ENCODE results near the gene CFAP43. TPM values are rescaled to one million over a fixed set of nuclear protein-coding genes. Genes with fewer than 3 reads are reported as not detected.

The CFAP43 gene
- total and polyA plus RNA-seq, 9 of the 15 experiments (the other 6 are each of a cell fraction or from before 2014, with no cell fraction given), result 0.07 to 0.86 (median 0.11) TPM; not detected in 1

DNA sequence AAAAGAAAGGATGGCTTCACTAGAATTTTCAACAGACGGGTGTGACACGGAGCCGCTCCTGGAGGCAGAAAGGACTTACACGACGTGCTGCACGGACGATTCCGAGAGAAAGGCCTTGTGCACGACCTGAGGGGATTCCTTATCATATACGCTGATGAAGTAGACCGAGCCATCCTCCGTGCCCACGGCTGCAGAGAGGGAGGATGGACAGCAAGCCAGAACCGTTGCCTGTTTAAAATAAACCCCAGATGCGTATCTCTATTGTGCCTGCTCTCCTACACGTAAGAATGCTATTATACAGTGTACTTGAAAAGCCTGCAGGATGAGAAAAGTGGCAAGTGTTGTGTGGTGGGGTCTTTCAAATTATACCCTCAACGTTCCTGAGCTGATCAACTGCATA lies 38.4 kb downstream of the CFAP43 start:
- no peaks in the 10 kb centered on the region for H3K4me1 ChIP-seq (replicated peaks in 1 of 2; ENCODE audit: control insufficient read depth in 2 of 2, insufficient read depth in 2 of 2, low read length in 2 of 2)
- H3K4me2 ChIP-seq (ENCODE audit: insufficient read depth, low read length), result no peak overlapping the region
- no peaks in the 10 kb centered on the region for H4K20me1 ChIP-seq (replicated peaks; ENCODE audit: control insufficient read depth, insufficient read depth, low read length)
- H3K4me3 ChIP-seq, result no peak overlapping the region
- FAIRE-seq (no peak), DNase-seq (ENCODE audit: extremely low read depth in 1 of 4, low spot score in 3 of 4) (no peak), ATAC-seq (no peak)
- H3K27me3 ChIP-seq (ENCODE audit: control insufficient read depth in 2 of 2, insufficient read depth in 2 of 2, low read length in 2 of 2), result peaks cover 0 to 12% of the 10 kb centered on the region in 2 experiments
- no peaks in the 10 kb centered on the region for H3K79me2 ChIP-seq (ENCODE audit: control insufficient read depth, insufficient read depth, low read length)
- H3K9ac ChIP-seq (ENCODE audit: insufficient read depth in 1 of 2, low read depth in 2 of 2, low read length in 2 of 2), result no peak overlapping the region
- no peak overlapping the region for H3K27ac ChIP-seq (ENCODE audit: extremely low read depth, low read depth, low read length)
- no peak overlapping the region for H2AFZ ChIP-seq (ENCODE audit: low read depth, low read length)
- in situ Hi-C loops (cut with MboI), result no loop called here
- ChIA-PET POLR2A (no interaction called here), CTCF (ENCODE audit: low intra/inter-chr PET ratio) (no interaction called here)
- H3K9me3 ChIP-seq (replicated peaks; ENCODE audit: control insufficient read depth, insufficient read depth, low read depth, low read length), result no peaks in the 10 kb centered on the region
- H3K36me3 ChIP-seq (ENCODE audit: control insufficient read depth, insufficient read depth, low read length), result no peaks in the 10 kb centered on the region
- no TSS peak for BruUV-seq (replicated peaks)
- intact Hi-C loops (cut with micrococcal nuclease), result no loop called here
- no peaks in the 10 kb centered on the region for H3K9me1 ChIP-seq (ENCODE audit: control insufficient read depth, insufficient read depth, low read length)
- under 1% methylated on average over 17 of the region's 17 CpGs for WGBS (ENCODE audit: insufficient coverage, low coverage, missing lambda C conversion rate)
- TF ChIP-seq, protein P1, sequence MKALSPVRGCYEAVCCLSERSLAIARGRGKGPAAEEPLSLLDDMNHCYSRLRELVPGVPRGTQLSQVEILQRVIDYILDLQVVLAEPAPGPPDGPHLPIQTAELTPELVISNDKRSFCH (CRISPR knock-in tag; IDR thresholded peaks at IDR 0.05), result no peak
- TF ChIP-seq, protein P1 (tag; IDR thresholded peaks at IDR 0.05), result no peak
- TF ChIP-seq ZNF766 (CRISPR knock-in tag; conservative IDR thresholded peaks at IDR 0.05), result no peak
- TF ChIP-seq POLR2H (tag; IDR thresholded peaks at IDR 0.05; ENCODE audit: low read depth), result no peak
- TF ChIP-seq MYC (IDR thresholded peaks at IDR 0.05; ENCODE audit: low read depth, low read length), result no peak
- TF ChIP-seq MYC (CRISPR knock-in tag; IDR thresholded peaks at IDR 0.05; ENCODE audit: borderline replicate concordance, low read depth), result no peak
- no peak for TF ChIP-seq ZKSCAN1 (IDR thresholded peaks at IDR 0.05; ENCODE audit: low read depth, low read length)
- TF ChIP-seq ILF3 (IDR thresholded peaks at IDR 0.05; ENCODE audit: borderline replicate concordance), result no peak
- no peak for TF ChIP-seq ZZZ3 (IDR thresholded peaks at IDR 0.05)
- no peak for TF ChIP-seq ZNF778 (CRISPR knock-in tag; IDR thresholded peaks at IDR 0.05)
- TF ChIP-seq MCM5 (IDR thresholded peaks at IDR 0.05; ENCODE audit: low read depth), result no peak
- no peak for TF ChIP-seq ZNF444 (CRISPR knock-in tag; IDR thresholded peaks at IDR 0.05)
- no peak for TF ChIP-seq CBX2 (IDR thresholded peaks at IDR 0.05; ENCODE audit: insufficient read depth, low read length, poor library complexity, severe bottlenecking)
- TF ChIP-seq, protein P2, sequence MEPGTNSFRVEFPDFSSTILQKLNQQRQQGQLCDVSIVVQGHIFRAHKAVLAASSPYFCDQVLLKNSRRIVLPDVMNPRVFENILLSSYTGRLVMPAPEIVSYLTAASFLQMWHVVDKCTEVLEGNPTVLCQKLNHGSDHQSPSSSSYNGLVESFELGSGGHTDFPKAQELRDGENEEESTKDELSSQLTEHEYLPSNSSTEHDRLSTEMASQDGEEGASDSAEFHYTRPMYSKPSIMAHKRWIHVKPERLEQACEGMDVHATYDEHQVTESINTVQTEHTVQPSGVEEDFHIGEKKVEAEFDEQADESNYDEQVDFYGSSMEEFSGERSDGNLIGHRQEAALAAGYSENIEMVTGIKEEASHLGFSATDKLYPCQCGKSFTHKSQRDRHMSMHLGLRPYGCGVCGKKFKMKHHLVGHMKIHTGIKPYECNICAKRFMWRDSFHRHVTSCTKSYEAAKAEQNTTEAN (CRISPR knock-in tag; IDR thresholded peaks at IDR 0.05), result no peak
